GM03348 (cell line): ENCODE measurements around the gene CLDND1.

Experiments
- DNase-seq: peaks from one replicate; pipeline ENCODE4 v3.0.0; 2012; ENCODE audit warnings: low spot score

CLDND1 gene

GRCh38 chr3:98551236-98551635 lies 28.5 kb upstream of the CLDND1 start:
- no peak for DNase-seq

GRCh38 chr3:98550833-98551232 lies 28.1 kb upstream of the CLDND1 start:
- DNase-seq: no peak

- no peak for DNase-seq
These were observed 25.8 kb upstream of the CLDND1 start for GRCh38 chr3:98548544-98548943.

GRCh38 chr3:98545940-98546339 lies 23.2 kb upstream of the CLDND1 start:
- no peak for DNase-seq

- DNase-seq: no peak
These were observed 19.9 kb upstream of the CLDND1 start for GRCh38 chr3:98542623-98543022.

GRCh38 chr3:98541695-98542094 lies 19.0 kb upstream of the CLDND1 start:
- no peak for DNase-seq

GRCh38 chr3:98540346-98540745 lies 17.6 kb upstream of the CLDND1 start:
- no peak for DNase-seq

GRCh38 chr3:98536456-98537017 lies 13.8 kb upstream of the CLDND1 start:
- no peak for DNase-seq

GRCh38 chr3:98534734-98535133 lies 12.0 kb upstream of the CLDND1 start:
- no peak for DNase-seq

GRCh38 chr3:98534168-98534567 lies 11.5 kb upstream of the CLDND1 start:
- DNase-seq: no peak

GRCh38 chr3:98532709-98533571 lies 10.2 kb upstream of the CLDND1 start:
- DNase-seq: no peak

- no peak for DNase-seq
These were observed 9.6 kb upstream of the CLDND1 start for GRCh38 chr3:98532275-98532637.

GRCh38 chr3:98531622-98532274 lies 9.0 kb upstream of the CLDND1 start, which contains the start of gene GPR15:
Gene GPR15, plus strand, starts transcription at chr3:98531978. Its CDS starts 56 bp downstream, at chr3:98532034.
- no peak for DNase-seq

GRCh38 chr3:98530676-98531075 lies 8.0 kb upstream of the CLDND1 start:
- DNase-seq: no peak

- DNase-seq: no peak
These were observed 7.3 kb upstream of the CLDND1 start for GRCh38 chr3:98529856-98530459.

- no peak for DNase-seq
These were observed 6.0 kb upstream of the CLDND1 start for GRCh38 chr3:98528474-98529346.

GRCh38 chr3:98525494-98525893 lies 2.8 kb upstream of the CLDND1 start:
- DNase-seq: no peak

- DNase-seq: peak; percentile 47
These were observed 682 bp downstream of the CLDND1 start for GRCh38 chr3:98521897-98522543.

GRCh38 chr3:98519351-98519750 lies 3.4 kb downstream of the CLDND1 start:
- no peak for DNase-seq

GRCh38 chr3:98518816-98519215 lies 3.9 kb downstream of the CLDND1 start:
- no peak for DNase-seq

GRCh38 chr3:98514948-98515347 lies 7.8 kb downstream of the CLDND1 start:
- DNase-seq: no peak
